COLO829 (cell line): ENCODE results near the gene DUOXA2.
"Not testable (repeated sequence)": the region's sequence is repeated elsewhere in the genome, so short reads cannot be mapped to it uniquely, and the experiment has no call there.

Source experiments
- DNase-seq: peaks from one replicate; pipeline ENCODE4 v3.0.0; 2012; ENCODE audit warnings: low spot score

Gene DUOXA2

GRCh38 chr15:45095661-45096060 lies 18.5 kb upstream of the DUOXA2 start:
- DNase-seq, result no peak

GRCh38 chr15:45097466-45097865 lies 16.7 kb upstream of the DUOXA2 start:
- no peak for DNase-seq

GRCh38 chr15:45099549-45100165 lies 14.5 kb upstream of the DUOXA2 start:
- DNase-seq, result no peak

GRCh38 chr15:45100884-45101625 lies 13.1 kb upstream of the DUOXA2 start:
- DNase-seq, result no peak

GRCh38 chr15:45101749-45102148 lies 12.4 kb upstream of the DUOXA2 start:
- no peak for DNase-seq

GRCh38 chr15:45102226-45102625 lies 11.9 kb upstream of the DUOXA2 start:
- no peak for DNase-seq

- not testable (repeated sequence) for DNase-seq
Observed at GRCh38 chr15:45104170-45104569, 10.0 kb upstream of the DUOXA2 start.

GRCh38 chr15:45105586-45105985 lies 8.5 kb upstream of the DUOXA2 start:
- no peak for DNase-seq

GRCh38 chr15:45106002-45106790 lies 7.9 kb upstream of the DUOXA2 start:
- DNase-seq, result no peak

- DNase-seq, result no peak
Observed at GRCh38 chr15:45107941-45108630, 6.0 kb upstream of the DUOXA2 start.

GRCh38 chr15:45110256-45110820 lies 3.8 kb upstream of the DUOXA2 start:
- DNase-seq, result no peak

- DNase-seq, result no peak
Observed at GRCh38 chr15:45111390-45112142, 2.6 kb upstream of the DUOXA2 start.

GRCh38 chr15:45112143-45112590 lies 2.0 kb upstream of the DUOXA2 start:
- no peak for DNase-seq

GRCh38 chr15:45112591-45113379 lies 1.3 kb upstream of the DUOXA2 start:
- DNase-seq, result no peak

- DNase-seq, result no peak
Observed at GRCh38 chr15:45113380-45113990, 641 bp upstream of the DUOXA2 start.

- DNase-seq, result no peak
Observed at GRCh38 chr15:45114751-45115085, 592 bp downstream of the DUOXA2 start.

GRCh38 chr15:45115312-45115820 lies 1.2 kb downstream of the DUOXA2 start:
- no peak for DNase-seq

- no peak for DNase-seq
Observed at GRCh38 chr15:45116006-45116481, 1.9 kb downstream of the DUOXA2 start.

GRCh38 chr15:45116482-45117307 lies 2.6 kb downstream of the DUOXA2 start:
- DNase-seq, result no peak
